Transverse colon (tissue), 4 donors: Measurements from ENCODE around the gene MGLL.

ENCODE experiments used
- EP300 ChIP-seq: sonication (generic); formaldehyde crosslinking; IDR thresholded peaks from one replicate; pipeline ENCODE4 v1.6.1; 2017; ENCODE audit warnings: antibody characterized with exemption, low read depth
- POLR2A ChIP-seq: fragments of 450-650 bp; IDR thresholded peaks from one replicate; pipeline ENCODE4 v1.6.1; 2016; ENCODE audit warnings: antibody characterized with exemption, mild to moderate bottlenecking, moderate library complexity
- POLR2AphosphoS5 ChIP-seq, 3 donors: sonication (generic); formaldehyde crosslinking; IDR thresholded peaks; one replicate each; pipeline ENCODE4 v1.6.1; 2016; ENCODE audit warnings: antibody characterized with exemption in 3 of 3
- TF ChIP-seq, protein P1 (sequence below), 5 experiments: fragments of 200-600 bp in 3 of 5; fragments of 450-650 bp in 2 of 5; sonication (generic) in 3 of 5; IDR thresholded peaks; 1 replicate in 2 of 5; 2 replicates in 3 of 5; pipeline ENCODE4 v1.5.1; 2016 to 2017; ENCODE audit warnings: antibody characterized with exemption in 5 of 5, inconsistent platforms in 3 of 5, mild to moderate bottlenecking in 2 of 5, moderate library complexity in 1 of 5

DNA sequence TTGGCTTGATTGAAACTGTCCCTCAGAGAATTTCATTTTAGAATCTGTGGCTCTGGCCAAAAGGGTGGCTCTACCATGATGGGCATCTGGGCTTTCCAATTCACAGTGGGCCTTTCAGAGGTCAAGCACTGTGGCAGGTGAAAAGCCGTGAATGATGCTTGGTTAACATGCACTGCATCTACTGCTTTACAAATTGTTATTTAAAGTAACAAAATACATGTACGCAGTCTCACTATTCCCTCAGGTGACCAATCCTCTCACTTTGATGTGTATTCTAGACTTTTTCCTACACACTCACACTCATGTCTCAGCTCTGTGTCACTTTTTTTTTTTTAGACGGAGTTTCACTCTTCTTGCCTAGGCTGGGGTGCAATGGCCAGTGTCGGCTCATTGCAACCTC, 70.5 kb downstream of the MGLL start:
- TF ChIP-seq, protein P1, sequence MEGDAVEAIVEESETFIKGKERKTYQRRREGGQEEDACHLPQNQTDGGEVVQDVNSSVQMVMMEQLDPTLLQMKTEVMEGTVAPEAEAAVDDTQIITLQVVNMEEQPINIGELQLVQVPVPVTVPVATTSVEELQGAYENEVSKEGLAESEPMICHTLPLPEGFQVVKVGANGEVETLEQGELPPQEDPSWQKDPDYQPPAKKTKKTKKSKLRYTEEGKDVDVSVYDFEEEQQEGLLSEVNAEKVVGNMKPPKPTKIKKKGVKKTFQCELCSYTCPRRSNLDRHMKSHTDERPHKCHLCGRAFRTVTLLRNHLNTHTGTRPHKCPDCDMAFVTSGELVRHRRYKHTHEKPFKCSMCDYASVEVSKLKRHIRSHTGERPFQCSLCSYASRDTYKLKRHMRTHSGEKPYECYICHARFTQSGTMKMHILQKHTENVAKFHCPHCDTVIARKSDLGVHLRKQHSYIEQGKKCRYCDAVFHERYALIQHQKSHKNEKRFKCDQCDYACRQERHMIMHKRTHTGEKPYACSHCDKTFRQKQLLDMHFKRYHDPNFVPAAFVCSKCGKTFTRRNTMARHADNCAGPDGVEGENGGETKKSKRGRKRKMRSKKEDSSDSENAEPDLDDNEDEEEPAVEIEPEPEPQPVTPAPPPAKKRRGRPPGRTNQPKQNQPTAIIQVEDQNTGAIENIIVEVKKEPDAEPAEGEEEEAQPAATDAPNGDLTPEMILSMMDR (IDR thresholded peaks at IDR 0.05), result no peak
- no peak for TF ChIP-seq POLR2A
- TF ChIP-seq POLR2AphosphoS5 (IDR thresholded peaks at IDR 0.05), result no peak
- TF ChIP-seq EP300, result no peak
